H9 (cell line): ENCODE results near the gene RPS19. TPM values are rescaled to one million over a fixed set of nuclear protein-coding genes. Genes with fewer than 3 reads are reported as not detected.

Experiments
- DNase-seq: peaks from one replicate; pipeline ENCODE4 v3.0.0-alpha.2; 2017
- H2AFZ ChIP-seq: one replicate; pipeline ENCODE4 v1.6.1; 2013; ENCODE audit warnings: mild to moderate bottlenecking, low read length, control low read depth, moderate library complexity
- H2AK5ac ChIP-seq: 2 replicates; pipeline ENCODE4 v1.6.1; 2013; ENCODE audit warnings: low read length, control low read depth, mixed read lengths; ENCODE audit not compliant: insufficient read length
- H2BK120ac ChIP-seq: one replicate; pipeline ENCODE4 v1.6.1; 2013; ENCODE audit warnings: low read depth, mild to moderate bottlenecking, low read length, control low read depth, inconsistent platforms; ENCODE audit not compliant: poor library complexity, severe bottlenecking
- H2BK12ac ChIP-seq: 2 replicates; pipeline ENCODE4 v1.6.1; 2013; ENCODE audit warnings: low read length, control low read depth, mixed read lengths, low read depth; ENCODE audit not compliant: insufficient read length
- H2BK15ac ChIP-seq: 2 replicates; pipeline ENCODE4 v1.6.1; 2013; ENCODE audit warnings: low read depth, low read length, control low read depth
- H2BK20ac ChIP-seq: one replicate; pipeline ENCODE4 v1.6.1; 2013; ENCODE audit warnings: low read depth, mild to moderate bottlenecking, low read length, control low read depth, inconsistent platforms; ENCODE audit not compliant: poor library complexity, severe bottlenecking
- H2BK5ac ChIP-seq: 2 replicates; pipeline ENCODE4 v1.6.1; 2013; ENCODE audit warnings: low read length, control low read depth, mixed read lengths; ENCODE audit not compliant: insufficient read length
- H3K14ac ChIP-seq: 2 replicates; pipeline ENCODE4 v1.6.1; 2013; ENCODE audit warnings: low read length, control low read depth; ENCODE audit not compliant: insufficient read depth
- H3K18ac ChIP-seq: 2 replicates; pipeline ENCODE4 v1.6.1; 2013; ENCODE audit warnings: low read depth, mild to moderate bottlenecking, mixed read lengths, low read length, control low read depth; ENCODE audit not compliant: insufficient read length
- H3K23ac ChIP-seq: 2 replicates; pipeline ENCODE4 v1.6.1; 2013; ENCODE audit warnings: low read length, control low read depth, mixed read lengths, low read depth; ENCODE audit not compliant: insufficient read length
- H3K23me2 ChIP-seq: 2 replicates; pipeline ENCODE4 v1.6.1; 2013; ENCODE audit warnings: low read depth, mild to moderate bottlenecking, mixed read lengths, low read length, control low read depth; ENCODE audit not compliant: insufficient read length, poor library complexity, severe bottlenecking
- H3K27ac ChIP-seq: 2 replicates; pipeline ENCODE4 v1.5.1; 2013; ENCODE audit warnings: low read length, control low read depth, mixed read lengths, low read depth; ENCODE audit not compliant: insufficient read length
- H3K27me3 ChIP-seq: 2 replicates; pipeline ENCODE4 v1.6.1; 2013; ENCODE audit warnings: low read length, control low read depth, inconsistent platforms; ENCODE audit not compliant: insufficient read depth
- H3K4ac ChIP-seq: 2 replicates; pipeline ENCODE4 v1.6.1; 2013; ENCODE audit warnings: low read depth, mild to moderate bottlenecking, control low read depth, inconsistent platforms, low read length, moderate library complexity
- H3K4me1 ChIP-seq: 2 replicates; pipeline ENCODE4 v1.6.1; 2013; ENCODE audit warnings: low read length, control low read depth, inconsistent platforms; ENCODE audit not compliant: insufficient read depth
- H3K4me2 ChIP-seq: 2 replicates; pipeline ENCODE4 v1.6.1; 2013; ENCODE audit warnings: low read length, control low read depth, mixed read lengths; ENCODE audit not compliant: insufficient read length, insufficient read depth
- H3K56ac ChIP-seq: 2 replicates; pipeline ENCODE4 v1.6.1; 2013; ENCODE audit warnings: low read depth, mild to moderate bottlenecking, mixed read lengths, low read length, control low read depth; ENCODE audit not compliant: insufficient read length
- H3K79me1 ChIP-seq: 2 replicates; pipeline ENCODE4 v1.6.1; 2013; ENCODE audit warnings: low read depth, mild to moderate bottlenecking, moderate library complexity, low read length, control low read depth, inconsistent platforms; ENCODE audit not compliant: insufficient read depth, poor library complexity, severe bottlenecking
- H3K79me2 ChIP-seq: 2 replicates; pipeline ENCODE4 v1.6.1; 2013; ENCODE audit warnings: low read length, control low read depth, inconsistent platforms; ENCODE audit not compliant: insufficient read depth
- H3K9ac ChIP-seq: 2 replicates; pipeline ENCODE4 v1.6.1; 2013; ENCODE audit warnings: low read length, control low read depth, mixed read lengths; ENCODE audit not compliant: insufficient read length; ENCODE audit errors: extremely low read depth
- H3K9me3 ChIP-seq: one replicate; pipeline ENCODE4 v1.6.1; 2013; ENCODE audit warnings: low read depth, low read length, inconsistent platforms; ENCODE audit not compliant: control insufficient read depth
- H3T11ph ChIP-seq: one replicate; pipeline ENCODE4 v1.6.1; 2013; ENCODE audit warnings: mild to moderate bottlenecking, low read length, control low read depth, inconsistent platforms
- H4K20me1 ChIP-seq: one replicate; pipeline ENCODE4 v1.6.1; 2013; ENCODE audit not compliant: control insufficient read depth, insufficient read length, insufficient read depth
- H4K5ac ChIP-seq: 2 replicates; pipeline ENCODE4 v1.6.1; 2013; ENCODE audit warnings: low read depth, mild to moderate bottlenecking, mixed read lengths, low read length, control low read depth; ENCODE audit not compliant: insufficient read length
- H4K8ac ChIP-seq: replicated peaks from 2 replicates; pipeline ENCODE4 v1.6.1; 2013; ENCODE audit warnings: low read length, control low read depth, mixed read lengths, low read depth; ENCODE audit not compliant: insufficient read length
- H4K91ac ChIP-seq: 2 replicates; pipeline ENCODE4 v1.6.1; 2013; ENCODE audit warnings: low read depth, mild to moderate bottlenecking, moderate library complexity, mixed read lengths, low read length, control low read depth; ENCODE audit not compliant: insufficient read length
- H3K27ac Mint-ChIP-seq, 3 experiments: 2 replicates in 2 of 3; 3 replicates in 1 of 3; pipeline ENCODE4 v1.8.0; 2020 to 2021; ENCODE audit warnings: mixed read lengths in 3 of 3, mild to moderate bottlenecking in 1 of 3, moderate library complexity in 1 of 3
- H3K27me3 Mint-ChIP-seq: 2 replicates; pipeline ENCODE4 v1.8.0; 2021; ENCODE audit warnings: low read depth, mild to moderate bottlenecking, moderate library complexity, mixed read lengths
- H3K36me3 Mint-ChIP-seq, 3 experiments: 2 replicates in 2 of 3; 3 replicates in 1 of 3; pipeline ENCODE4 v1.8.0; 2020 to 2021; ENCODE audit warnings: low read depth in 3 of 3, mixed read lengths in 3 of 3; ENCODE audit not compliant: insufficient read depth in 1 of 3
- H3K4me1 Mint-ChIP-seq, 2 experiments: 2 replicates each; pipeline ENCODE4 v1.8.0; 2020; ENCODE audit warnings: mixed read lengths in 2 of 2
- H3K4me3 Mint-ChIP-seq, 2 experiments: 2 replicates in 1 of 2; 3 replicates in 1 of 2; pipeline ENCODE4 v1.8.0; 2020 to 2021; ENCODE audit warnings: mild to moderate bottlenecking in 2 of 2, mixed read lengths in 2 of 2, moderate library complexity in 1 of 2
- H3K9me3 Mint-ChIP-seq, 2 experiments: 2 replicates in 1 of 2; 3 replicates in 1 of 2; pipeline ENCODE4 v1.8.0; 2020; ENCODE audit warnings: mild to moderate bottlenecking in 2 of 2, mixed read lengths in 2 of 2, moderate library complexity in 1 of 2
- CTCF ChIP-seq: fragments of 200-600 bp; sonication (generic); conservative IDR thresholded peaks from 3 replicates; pipeline ENCODE4 v1.8.0; 2021; ENCODE audit warnings: antibody characterized with exemption, mild to moderate bottlenecking
- WGBS: extraction: QIAGEN DNeasy Blood & Tissue Kit; methylation state at CpG from one replicate; pipeline ENCODE4 v1.1.7; 2013; ENCODE audit warnings: missing lambda C conversion rate, low lambda C conversion rate, mixed read lengths; ENCODE audit not compliant: insufficient read length; ENCODE audit errors: extremely low coverage; 5-methylcytosine and 5-hydroxymethylcytosine counted together
- total RNA-seq: library from RNA; stranded (reverse); gene quantifications from 2 replicates; pipeline ENCODE4 v1.2.1, GENCODE V29; 2021

RPS19 gene
- total RNA-seq, 1 experiment from 2014 or later: 3,024 TPM

GRCh38 chr19:41904118-41904870, 44.2 kb downstream of the RPS19 start:
- Histone ChIP-seq H2BK15ac (no peak overlapping the region), H4K91ac (no peak overlapping the region), H3K9me3 (no peaks in the 10 kb centered on the region), H3K4me2 (no peak overlapping the region), H3K79me2 (no peaks in the 10 kb centered on the region), H2BK12ac (no peak overlapping the region), H3K4me1 (no peaks in the 10 kb centered on the region), H3K27me3 (no peaks in the 10 kb centered on the region; the same call in 1 of the 2 replicates), H3T11ph (no peak overlapping the region), H3K56ac (no peak overlapping the region), H2BK120ac (no peak overlapping the region), H4K20me1 (no peaks in the 10 kb centered on the region), H3K14ac (no peak overlapping the region), H2BK5ac (no peak overlapping the region), H3K79me1 (no peaks in the 10 kb centered on the region), H3K23ac (no peak overlapping the region), H3K9ac (no peak overlapping the region), H4K5ac (no peak overlapping the region), H2AK5ac (no peak overlapping the region), H2AFZ (no peak overlapping the region), H3K4ac (no peak overlapping the region), H3K18ac (no peak overlapping the region), H2BK20ac (no peak overlapping the region), H3K23me2 (no peaks in the 10 kb centered on the region), H4K8ac (no peak overlapping the region), H3K27ac (no peak overlapping the region)
- H3K4me1 Mint-ChIP-seq: peaks cover 0 to 14% of the 10 kb centered on the region in 2 experiments; a peak in 2 of 4 replicates
- H3K27ac Mint-ChIP-seq: no peak overlapping the region; a peak in 2 of 7 replicates
- H3K36me3 Mint-ChIP-seq: peaks cover 17 to 61% (median 48%) of the 10 kb centered on the region in 3 experiments; a peak in 6 of 7 replicates
- H3K9me3 Mint-ChIP-seq: no peaks in the 10 kb centered on the region
- H3K27me3 Mint-ChIP-seq: peaks cover 3% of the 10 kb centered on the region
- no CpG with 5 or more reads among the region's 30 CpGs for WGBS
- DNase-seq: no peak
- no peak overlapping the region for H3K4me3 Mint-ChIP-seq
- TF ChIP-seq CTCF: no peak
